ENCODE data around the gene IRGC.

The IRGC gene

GRCh38 chr19:43754503-43755255 is 38.8 kb downstream of the IRGC start, which contains the start of gene SMG9 (continued):
- TF ChIP-seq ZNF223 (tag by site-specific recombination; IDR thresholded peaks at IDR 0.05) (no peak), KLF9 (tag by site-specific recombination; IDR thresholded peaks at IDR 0.05; ENCODE audit: low read depth) (peak; percentile 88), ZNF341 (tag by site-specific recombination; IDR thresholded peaks at IDR 0.05; ENCODE audit: low read depth) (peak; percentile 93), ZBTB8A (tag by site-specific recombination; IDR thresholded peaks at IDR 0.05) (peak; percentile 73), ZNF423 (tag by site-specific recombination; IDR thresholded peaks at IDR 0.05) (peak; percentile 3; the same call in 1 of the 2 replicates), ZNF707 (tag by site-specific recombination; IDR thresholded peaks at IDR 0.05) (no peak), ZNF398 (tag by site-specific recombination; IDR thresholded peaks at IDR 0.05) (peak; percentile 90), ZNF623 (tag by site-specific recombination; IDR thresholded peaks at IDR 0.05) (peak; percentile 6; the same call in 1 of the 2 replicates), ZXDB (tag by site-specific recombination; IDR thresholded peaks at IDR 0.05) (peak; percentile 99), ZNF501 (tag by site-specific recombination; IDR thresholded peaks at IDR 0.05) (0 out of 2 replicates have a peak, but pooled peaks have one; percentile 97), ZNF837 (tag by site-specific recombination; IDR thresholded peaks at IDR 0.05) (no peak), ZNF544 (tag by site-specific recombination; IDR thresholded peaks at IDR 0.05) (no peak), ZNF704 (tag by site-specific recombination; IDR thresholded peaks at IDR 0.05) (no peak), YY2 (tag by site-specific recombination; IDR thresholded peaks at IDR 0.05) (peak; percentile 78), BCL11A (tag by site-specific recombination; IDR thresholded peaks at IDR 0.05; ENCODE audit: low read depth) (peak; percentile 53; the same call in 1 of the 2 replicates), GLI4 (tag by site-specific recombination; IDR thresholded peaks at IDR 0.05) (no peak), ZNF169 (tag by site-specific recombination; IDR thresholded peaks at IDR 0.05) (no peak), ZNF785 (tag by site-specific recombination; IDR thresholded peaks at IDR 0.05) (peak; percentile 84; the same call in 1 of the 2 replicates)
- TF ChIP-seq, protein P1, sequence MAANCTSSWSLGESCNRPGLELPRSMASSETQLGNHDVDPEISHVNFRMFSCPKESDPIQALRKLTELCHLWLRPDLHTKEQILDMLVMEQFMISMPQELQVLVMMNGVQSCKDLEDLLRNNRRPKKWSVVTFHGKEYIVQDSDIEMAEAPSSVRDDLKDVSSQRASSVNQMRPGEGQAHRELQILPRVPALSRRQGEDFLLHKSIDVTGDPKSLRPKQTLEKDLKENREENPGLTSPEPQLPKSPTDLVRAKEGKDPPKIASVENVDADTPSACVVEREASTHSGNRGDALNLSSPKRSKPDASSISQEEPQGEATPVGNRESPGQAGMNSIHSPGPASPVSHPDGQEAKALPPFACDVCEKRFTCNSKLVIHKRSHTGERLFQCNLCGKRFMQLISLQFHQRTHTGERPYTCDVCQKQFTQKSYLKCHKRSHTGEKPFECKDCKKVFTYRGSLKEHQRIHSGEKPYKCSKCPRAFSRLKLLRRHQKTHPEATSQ (tag by site-specific recombination; IDR thresholded peaks at IDR 0.05): peak; percentile 74
- TF ChIP-seq, protein P2, sequence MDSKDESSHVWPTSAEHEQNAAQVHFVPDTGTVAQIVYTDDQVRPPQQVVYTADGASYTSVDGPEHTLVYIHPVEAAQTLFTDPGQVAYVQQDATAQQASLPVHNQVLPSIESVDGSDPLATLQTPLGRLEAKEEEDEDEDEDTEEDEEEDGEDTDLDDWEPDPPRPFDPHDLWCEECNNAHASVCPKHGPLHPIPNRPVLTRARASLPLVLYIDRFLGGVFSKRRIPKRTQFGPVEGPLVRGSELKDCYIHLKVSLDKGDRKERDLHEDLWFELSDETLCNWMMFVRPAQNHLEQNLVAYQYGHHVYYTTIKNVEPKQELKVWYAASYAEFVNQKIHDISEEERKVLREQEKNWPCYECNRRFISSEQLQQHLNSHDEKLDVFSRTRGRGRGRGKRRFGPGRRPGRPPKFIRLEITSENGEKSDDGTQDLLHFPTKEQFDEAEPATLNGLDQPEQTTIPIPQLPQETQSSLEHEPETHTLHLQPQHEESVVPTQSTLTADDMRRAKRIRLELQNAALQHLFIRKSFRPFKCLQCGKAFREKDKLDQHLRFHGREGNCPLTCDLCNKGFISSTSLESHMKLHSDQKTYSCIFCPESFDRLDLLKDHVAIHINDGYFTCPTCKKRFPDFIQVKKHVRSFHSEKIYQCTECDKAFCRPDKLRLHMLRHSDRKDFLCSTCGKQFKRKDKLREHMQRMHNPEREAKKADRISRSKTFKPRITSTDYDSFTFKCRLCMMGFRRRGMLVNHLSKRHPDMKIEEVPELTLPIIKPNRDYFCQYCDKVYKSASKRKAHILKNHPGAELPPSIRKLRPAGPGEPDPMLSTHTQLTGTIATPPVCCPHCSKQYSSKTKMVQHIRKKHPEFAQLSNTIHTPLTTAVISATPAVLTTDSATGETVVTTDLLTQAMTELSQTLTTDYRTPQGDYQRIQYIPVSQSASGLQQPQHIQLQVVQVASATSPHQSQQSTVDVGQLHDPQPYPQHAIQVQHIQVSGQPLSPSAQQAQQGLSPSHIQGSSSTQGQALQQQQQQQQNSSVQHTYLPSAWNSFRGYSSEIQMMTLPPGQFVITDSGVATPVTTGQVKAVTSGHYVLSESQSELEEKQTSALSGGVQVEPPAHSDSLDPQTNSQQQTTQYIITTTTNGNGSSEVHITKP (tag by site-specific recombination; IDR thresholded peaks at IDR 0.05): peak; percentile 92
- TF ChIP-seq, protein P3, sequence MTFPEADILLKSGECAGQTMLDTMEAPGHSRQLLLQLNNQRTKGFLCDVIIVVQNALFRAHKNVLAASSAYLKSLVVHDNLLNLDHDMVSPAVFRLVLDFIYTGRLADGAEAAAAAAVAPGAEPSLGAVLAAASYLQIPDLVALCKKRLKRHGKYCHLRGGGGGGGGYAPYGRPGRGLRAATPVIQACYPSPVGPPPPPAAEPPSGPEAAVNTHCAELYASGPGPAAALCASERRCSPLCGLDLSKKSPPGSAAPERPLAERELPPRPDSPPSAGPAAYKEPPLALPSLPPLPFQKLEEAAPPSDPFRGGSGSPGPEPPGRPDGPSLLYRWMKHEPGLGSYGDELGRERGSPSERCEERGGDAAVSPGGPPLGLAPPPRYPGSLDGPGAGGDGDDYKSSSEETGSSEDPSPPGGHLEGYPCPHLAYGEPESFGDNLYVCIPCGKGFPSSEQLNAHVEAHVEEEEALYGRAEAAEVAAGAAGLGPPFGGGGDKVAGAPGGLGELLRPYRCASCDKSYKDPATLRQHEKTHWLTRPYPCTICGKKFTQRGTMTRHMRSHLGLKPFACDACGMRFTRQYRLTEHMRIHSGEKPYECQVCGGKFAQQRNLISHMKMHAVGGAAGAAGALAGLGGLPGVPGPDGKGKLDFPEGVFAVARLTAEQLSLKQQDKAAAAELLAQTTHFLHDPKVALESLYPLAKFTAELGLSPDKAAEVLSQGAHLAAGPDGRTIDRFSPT (tag by site-specific recombination; IDR thresholded peaks at IDR 0.05): no peak
- TF ChIP-seq, protein P4, sequence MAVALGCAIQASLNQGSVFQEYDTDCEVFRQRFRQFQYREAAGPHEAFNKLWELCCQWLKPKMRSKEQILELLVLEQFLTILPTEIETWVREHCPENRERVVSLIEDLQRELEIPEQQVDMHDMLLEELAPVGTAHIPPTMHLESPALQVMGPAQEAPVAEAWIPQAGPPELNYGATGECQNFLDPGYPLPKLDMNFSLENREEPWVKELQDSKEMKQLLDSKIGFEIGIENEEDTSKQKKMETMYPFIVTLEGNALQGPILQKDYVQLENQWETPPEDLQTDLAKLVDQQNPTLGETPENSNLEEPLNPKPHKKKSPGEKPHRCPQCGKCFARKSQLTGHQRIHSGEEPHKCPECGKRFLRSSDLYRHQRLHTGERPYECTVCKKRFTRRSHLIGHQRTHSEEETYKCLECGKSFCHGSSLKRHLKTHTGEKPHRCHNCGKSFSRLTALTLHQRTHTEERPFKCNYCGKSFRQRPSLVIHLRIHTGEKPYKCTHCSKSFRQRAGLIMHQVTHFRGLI (tag by site-specific recombination; IDR thresholded peaks at IDR 0.05): peak; percentile 75; the same call in 1 of the 2 replicates
